GM18909 (cell line): Measurements from ENCODE around the gene CACNB1.
"Not testable (repeated sequence)": the region's sequence is repeated elsewhere in the genome, so short reads cannot be mapped to it uniquely, and the experiment has no call there.

ENCODE experiments used
- ATAC-seq: cut with Tn5 transposase; IDR thresholded peaks from one replicate; pipeline ENCODE4 v1.9.1; 2021; ENCODE audit warnings: mild to moderate bottlenecking; ENCODE audit not compliant: unreplicated experiment, poor library complexity

Gene CACNB1

DNA sequence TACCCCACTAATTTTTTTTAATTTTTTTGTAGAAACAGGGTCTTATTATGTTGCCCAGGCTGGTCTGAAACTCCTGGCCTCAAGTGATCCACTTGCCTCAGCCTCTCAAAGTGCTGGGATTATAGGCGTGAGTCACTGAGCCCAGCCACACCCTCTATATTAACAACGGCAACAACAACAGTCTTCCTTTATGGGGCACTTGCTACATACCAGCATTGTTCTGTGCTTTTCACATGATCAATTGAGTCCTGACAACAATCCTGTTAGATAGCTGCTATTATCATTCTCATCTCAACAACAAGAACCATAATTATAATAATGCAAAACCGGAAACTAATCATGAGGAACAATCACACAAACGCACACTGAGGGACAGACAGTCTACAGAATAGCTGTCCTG lies 18.9 kb downstream of the CACNB1 start:
- ATAC-seq, result no peak

DNA sequence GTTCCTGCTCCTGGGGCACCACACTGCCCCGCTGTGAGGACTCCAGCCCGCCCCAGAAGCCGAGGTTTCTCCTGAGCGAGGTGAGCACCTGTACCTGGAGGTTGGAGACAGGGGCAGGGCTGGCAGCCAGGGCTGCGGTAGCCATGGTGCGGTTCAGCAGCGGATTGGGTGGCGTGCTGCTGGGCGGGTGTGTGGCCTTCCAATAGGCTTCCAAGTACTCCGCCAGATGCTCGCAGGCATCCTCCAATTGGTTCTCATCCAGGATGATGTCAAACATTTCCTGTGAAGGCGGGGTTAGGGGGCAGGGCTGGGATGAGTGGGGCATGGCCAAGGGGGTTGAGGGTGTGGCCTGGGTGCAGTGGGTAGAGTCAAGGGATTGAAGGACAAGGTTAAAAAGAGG lies 20.2 kb downstream of the CACNB1 start:
- ATAC-seq, result no peak

DNA sequence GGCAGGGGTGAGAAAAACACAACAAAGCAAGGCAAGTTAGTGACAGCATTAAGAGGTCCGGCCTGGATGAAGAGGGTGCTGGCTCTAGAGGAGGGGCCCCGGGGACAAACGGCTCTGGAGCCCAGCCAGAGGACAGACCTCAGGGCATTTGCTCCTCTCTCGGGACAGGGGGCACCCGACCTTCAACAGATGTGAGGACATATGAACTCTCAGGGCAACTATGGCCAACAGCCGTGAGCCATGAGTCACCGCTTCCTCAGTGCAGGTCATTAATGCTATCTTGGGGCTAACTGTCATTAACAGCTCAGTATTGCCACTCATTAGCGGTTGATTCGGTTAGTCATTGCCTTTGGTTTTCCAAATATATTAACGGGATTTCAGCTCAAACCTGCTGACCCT lies 21.8 kb downstream of the CACNB1 start:
- no peak for ATAC-seq

DNA sequence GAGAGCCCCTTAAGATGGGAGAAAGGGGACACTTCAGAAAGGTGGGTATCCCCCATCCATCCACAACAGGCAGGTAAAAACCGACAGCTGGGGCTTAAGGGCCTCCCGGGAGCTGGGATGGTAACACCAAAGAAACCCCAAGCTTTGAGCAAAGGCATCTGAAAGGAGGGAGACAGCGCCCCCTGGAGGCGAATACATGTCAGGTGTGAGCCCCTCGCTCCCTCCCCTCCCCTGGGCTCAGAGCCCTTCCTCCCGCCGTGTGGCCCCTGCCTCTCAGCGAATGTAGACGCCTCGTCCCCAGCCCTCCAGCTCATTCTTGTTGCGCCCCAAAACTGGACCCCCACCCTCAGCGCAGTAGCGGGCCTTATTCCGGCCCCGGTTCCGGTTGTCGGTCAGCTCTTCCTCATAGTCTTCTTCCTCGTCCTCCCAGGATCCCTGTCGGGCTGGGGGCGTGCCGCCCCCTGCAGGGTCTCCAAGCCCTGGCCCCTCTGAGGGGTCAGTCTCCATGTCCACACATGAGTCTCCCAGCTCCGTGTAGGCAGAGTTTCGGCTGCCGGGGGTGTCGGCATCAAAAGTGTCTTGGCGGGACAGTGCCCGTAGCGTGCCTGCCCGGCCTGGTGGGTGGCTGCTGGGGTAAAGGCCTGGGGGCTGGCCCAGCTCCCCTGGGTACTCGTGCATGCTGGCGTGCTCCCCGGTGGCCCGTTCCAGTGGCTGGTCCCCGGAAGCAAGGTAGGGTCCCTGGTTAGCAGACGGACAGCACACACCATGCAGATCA lies 22.4 kb downstream of the CACNB1 start:
- no peak for ATAC-seq

DNA sequence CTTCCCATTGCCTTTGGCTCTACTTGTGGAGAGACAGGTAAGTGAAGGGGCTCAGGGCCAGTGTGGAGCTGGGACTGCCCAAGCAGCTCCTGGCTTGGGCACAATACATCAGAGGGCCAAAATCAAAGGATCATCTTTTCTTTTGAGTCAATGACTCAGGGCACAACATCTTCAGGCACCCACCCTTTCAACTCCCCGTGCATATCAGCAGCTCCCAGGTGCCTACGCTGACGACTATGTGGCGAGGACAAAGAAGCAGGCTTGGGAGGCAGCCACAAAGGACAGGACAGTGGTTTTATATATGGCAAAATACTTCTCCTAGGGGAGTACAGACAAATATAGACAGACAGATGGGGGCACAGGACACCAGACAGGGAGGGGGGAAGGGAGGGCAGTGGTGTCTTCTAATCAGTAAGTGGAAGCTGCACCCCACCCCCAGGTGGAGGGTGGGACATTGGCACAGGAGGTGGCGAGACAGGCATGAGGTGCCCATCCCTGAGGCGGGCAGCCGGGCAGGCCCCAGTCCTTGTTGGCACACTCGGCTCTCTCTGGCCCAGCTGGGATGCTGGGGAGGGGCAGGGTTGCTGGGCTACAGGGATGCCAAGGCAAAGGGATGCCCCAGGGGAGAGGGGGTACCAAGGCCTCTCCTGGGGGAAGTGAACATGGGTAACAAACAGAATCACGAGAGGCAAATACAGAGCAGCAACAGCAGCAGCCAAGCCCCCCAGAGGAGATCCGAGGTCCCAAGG lies 23.8 kb downstream of the CACNB1 start:
- ATAC-seq, result no peak

DNA sequence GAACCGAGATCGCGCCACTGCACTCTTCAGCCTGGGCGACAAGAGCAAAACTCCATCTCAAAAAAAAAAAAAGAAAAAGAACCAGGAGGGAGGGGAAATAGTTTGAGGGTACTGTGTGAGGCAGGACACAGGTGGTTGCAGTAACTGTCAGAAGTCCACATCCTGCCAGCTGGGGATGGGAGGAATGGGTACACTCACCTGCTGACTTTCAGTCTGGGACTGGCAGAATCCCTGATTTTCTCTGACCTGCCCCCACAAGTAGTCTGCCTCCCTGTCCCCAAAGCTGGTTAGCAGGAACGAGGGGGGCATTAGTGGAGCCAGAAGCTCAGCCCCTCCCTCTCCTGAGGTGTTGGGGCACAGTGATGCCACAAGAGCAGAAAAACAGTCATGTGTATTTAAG lies 24.4 kb downstream of the CACNB1 start:
- no peak for ATAC-seq

DNA sequence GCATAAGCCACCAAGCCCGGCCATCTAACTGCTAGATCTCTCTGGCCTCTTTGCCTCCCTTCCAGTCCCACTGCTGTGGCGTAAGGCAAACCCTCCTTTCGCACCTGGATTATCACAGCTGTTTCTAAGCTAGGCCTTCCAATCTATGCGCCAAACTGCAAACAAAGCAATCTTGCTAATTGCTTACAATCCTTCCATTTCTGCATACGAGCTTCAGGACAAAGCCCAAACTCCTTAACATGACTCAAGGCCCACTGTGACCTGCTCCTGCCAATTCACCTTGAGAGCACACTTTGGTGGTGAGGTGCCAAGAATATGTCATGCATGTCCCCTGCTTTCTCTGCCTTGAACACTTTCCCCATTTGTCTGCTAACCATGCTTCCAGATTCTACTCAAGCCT lies 25.5 kb downstream of the CACNB1 start:
- no peak for ATAC-seq

DNA sequence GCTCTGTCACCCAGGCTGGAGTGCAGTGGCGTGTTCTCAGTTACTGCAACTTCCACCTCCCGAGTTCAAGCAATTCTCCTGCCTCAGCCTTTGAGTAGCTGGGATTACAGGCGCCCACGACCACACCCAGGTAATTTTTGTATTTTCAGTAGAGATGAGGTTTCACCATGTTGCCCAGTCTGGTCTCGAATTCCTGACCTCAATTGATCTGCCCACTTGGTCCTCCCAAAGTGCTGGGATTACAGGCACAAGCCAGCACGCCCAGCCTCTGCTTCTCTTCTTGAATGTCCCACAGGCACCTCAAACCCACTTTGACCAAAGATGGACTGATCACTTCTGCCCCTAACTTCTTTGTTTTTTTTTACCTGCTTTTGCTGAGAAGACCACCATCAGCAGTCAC lies 26.9 kb downstream of the CACNB1 start:
- no peak for ATAC-seq

DNA sequence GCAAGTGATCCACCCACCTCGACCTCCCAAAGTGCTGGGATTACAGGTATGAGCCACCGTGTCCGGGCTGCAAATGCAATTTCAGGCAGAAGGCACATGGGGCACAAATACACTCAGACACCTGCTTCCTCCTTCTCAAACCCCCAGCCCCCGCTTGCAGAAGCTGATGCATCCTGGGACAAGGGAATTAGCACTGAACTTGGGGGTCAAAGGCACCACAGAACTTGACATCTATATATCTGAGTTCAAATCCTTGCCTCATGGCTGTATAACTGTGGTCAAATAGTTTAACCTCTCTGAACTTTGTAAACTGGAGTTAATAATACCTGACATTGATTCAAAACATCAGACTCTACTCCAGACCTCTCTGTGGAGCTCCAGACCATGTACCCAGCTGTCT lies 27.4 kb downstream of the CACNB1 start:
- ATAC-seq, result no peak

DNA sequence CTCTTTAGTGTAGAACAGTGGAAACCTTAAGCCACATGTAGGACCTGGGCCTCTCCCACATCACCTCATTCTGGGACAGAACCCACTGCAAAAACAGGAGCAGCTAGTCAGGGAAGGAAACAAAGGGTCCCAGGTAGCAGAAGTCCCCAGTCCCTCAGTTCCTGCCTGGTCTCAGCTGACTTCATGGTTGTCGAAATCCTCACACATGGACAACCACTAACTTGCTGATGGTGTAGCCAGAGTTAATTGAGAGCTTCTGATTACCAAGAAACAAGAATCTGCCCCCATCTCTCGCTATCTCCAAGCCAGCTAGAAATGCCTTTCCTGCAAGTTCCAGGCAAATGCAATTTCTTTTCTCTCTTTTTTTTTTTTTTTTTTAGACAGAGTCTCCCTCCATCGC lies 28.0 kb downstream of the CACNB1 start:
- no peak for ATAC-seq

DNA sequence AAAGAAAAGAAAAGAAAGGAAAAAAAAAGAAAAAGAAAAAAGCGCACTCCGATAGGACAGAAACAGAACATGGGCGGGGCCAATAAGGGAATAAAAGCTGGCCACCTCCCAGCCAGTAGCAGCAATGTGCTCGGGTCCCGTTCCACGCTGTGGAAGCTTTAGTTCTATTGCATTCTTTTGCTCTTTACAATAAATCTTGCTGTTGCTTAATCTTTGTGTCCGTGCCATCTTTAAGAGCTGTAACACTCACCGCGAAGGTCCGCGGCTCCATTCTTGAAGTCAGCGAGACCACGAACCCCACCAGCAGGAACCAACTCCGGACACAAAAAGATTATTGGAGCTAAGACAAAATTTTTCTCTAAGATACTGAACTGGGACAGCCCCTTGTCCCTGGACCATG lies 28.4 kb downstream of the CACNB1 start:
- ATAC-seq, result no peak

DNA sequence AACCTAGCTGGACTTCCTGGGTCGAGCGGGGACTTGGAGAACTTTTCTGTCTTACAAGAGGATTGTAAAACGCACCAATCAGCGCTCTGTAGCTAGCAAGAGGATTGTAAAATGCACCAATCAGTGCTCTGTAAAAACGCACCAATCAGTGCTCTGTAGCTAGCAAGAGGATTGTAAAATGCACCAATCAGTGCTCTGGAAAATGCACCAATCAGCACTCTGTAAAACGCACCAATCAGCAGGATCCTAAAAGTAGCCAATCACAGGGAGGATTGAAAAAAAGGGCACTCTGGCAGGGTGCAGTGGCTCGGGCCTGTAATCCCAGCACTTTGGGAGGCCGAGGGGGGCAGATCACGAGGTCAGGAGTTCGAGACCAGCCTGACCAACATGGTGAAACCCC lies 29.0 kb downstream of the CACNB1 start:
- ATAC-seq, result not testable (repeated sequence)

DNA sequence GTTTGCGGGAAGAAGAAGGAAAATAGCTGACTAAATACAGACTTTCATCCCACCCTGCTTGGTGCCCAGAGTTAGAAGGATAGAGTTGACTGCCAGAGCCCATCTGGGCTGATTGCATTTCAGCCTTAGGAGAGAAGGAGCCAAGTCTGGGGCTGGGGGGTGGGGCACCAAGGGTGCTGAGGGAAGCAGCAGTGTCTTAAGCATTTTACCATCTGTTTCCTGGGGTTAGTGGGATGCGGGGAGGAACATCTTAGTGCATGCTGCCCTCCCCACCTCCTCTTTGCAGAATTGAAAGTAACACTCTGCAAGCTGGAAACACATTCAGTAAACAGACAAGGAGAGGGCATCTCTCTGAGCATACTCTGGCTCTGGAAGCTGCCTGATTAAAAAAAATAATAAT lies 30.0 kb downstream of the CACNB1 start:
- ATAC-seq, result no peak

DNA sequence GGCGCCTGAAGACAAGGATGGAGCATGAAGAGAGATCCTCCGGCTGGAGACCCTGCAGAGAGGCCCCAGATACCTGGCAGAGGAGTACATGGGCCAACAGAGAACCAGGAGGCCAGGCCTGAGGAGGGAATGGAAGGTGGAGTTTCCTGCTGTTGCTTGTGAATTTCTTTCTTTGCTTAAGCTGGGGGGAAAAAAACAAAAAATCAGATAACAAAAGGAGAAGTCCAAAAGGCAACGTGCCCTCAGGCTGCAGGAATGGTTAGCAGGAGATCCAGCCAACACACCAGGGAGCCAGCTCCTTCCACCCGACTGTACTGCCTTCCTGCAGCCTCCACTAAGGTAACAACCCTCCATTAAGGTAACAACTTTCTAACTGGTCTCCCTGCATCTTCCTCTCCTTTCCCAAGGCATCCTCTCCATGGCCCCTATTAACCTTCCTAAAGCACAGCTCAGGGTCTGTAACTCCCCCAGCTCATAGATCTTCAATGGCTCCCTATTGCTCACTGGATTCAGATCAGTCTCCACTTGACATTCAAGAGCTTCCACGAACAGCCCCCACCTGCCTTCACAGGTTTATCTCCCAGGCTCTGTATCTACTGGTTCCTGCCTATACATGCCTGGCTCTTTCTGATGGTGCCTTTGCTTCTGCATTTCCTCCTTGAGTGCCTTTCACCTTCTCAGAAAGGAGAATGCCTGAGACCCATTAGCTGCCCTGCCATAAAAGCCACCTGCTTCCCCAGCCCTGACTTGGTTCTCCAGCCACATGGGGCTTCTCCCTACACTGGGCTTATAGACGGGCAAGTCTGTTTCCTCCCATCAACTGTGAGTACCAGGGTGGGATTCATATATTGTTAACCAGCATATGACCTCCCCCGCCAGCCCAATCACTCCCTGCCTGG lies 30.8 kb downstream of the CACNB1 start:
- no peak for ATAC-seq

DNA sequence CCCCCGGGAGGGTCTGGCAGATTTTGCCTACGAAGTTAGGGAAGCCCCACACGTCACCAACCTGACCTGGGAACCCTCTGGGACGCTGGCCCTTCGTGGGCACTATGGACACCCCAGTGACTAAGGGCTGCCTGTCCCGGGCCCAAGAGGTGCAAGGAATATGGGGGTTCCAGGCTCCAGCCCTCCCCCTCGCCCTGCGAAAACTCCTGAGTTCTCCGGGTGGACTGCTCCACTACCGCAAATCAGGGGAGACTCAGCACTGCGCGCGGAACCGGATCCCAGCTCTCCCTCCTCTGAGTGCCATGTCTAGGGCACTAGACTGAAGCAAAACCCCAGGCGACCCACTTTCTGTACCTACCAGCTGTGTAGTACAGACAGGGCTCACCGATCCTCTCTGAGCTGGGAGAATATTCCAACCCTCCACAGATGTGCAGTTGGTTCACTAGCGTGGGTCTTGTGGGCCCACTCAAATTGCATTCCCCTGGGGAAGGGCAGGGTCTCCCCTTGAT lies 31.6 kb downstream of the CACNB1 start, which contains the start of gene ARL5C:
Gene ARL5C, minus strand, starts transcription at position 321 of the 509 bp plus-strand sequence. CDS start 401 bp downstream, outside the sequence.
- ATAC-seq, result no peak

DNA sequence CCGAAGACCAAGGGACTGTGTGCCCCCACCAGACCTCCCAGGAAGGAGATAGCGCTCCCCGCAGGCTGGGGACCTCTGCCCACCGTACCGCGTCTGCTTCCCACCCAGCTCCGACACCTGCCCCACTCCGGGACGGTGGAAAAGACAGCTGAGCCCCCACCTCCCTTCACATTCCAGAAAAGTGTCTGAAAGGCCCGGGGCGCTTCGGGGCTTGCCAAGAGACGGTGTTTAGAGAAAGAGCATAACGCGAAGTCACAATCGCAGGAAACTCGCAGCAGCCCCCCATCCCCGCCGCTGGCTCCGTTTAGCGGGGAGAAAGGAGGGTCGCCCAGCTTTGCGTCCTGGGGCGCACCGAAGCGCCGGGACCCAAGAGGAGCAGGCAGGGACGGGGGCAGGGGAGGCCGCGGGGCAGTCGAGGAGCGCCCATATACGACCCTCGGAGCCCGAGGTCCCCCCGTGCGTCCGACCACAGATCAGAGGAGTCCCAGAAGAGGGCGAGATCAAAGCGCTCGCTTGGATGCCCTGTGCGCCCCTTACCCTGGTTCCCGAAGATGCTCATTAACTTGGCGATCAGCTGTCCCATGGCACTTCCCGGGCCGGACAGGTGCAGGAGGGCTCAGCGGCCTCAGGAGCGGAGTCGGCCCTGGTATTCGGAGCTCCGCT lies 32.2 kb downstream of the CACNB1 start:
- peak; percentile 4 for ATAC-seq

DNA sequence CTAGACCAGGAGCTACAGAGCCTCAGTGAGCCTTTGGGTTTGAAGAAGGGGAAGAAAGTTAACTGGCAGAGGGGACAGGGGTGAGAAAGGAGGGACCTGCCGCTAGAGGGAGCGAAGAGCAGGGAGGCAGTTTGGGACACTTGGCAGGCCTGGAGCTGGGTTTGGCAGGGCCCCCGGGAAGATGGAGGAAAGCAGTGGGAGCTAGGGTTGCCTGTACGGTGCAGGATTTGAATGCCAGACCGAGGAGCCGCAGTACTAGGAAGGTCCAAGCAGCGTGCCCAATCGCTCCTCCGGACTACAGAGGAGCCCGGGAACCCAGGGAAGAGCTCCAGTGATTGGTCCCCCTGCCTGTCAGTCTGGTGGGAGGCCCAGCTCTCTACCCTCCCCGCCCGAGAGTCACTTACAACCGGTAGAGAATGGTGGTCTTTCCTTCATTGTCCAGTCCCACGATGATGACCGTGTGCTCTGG lies 32.8 kb downstream of the CACNB1 start:
- ATAC-seq, result peak; percentile 79

DNA sequence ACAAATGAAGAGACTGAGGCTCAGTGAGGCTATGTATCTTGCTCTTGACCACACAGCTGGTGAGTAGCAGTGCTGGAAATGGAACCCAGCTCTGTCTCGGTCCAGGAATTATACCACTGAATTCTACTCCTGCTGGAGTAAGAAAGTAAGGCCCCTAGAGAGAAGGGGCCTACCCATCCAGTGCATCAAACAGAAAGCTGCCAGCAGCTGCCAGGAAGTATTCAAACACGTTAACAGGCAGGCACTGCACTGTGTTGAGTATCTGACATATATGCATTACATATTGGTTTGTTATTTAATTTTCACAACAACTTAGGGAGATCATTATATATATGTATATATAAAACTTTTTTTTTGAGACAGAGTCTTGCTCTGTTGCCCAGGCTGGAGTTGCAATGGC lies 35.5 kb downstream of the CACNB1 start:
- ATAC-seq, result no peak

DNA sequence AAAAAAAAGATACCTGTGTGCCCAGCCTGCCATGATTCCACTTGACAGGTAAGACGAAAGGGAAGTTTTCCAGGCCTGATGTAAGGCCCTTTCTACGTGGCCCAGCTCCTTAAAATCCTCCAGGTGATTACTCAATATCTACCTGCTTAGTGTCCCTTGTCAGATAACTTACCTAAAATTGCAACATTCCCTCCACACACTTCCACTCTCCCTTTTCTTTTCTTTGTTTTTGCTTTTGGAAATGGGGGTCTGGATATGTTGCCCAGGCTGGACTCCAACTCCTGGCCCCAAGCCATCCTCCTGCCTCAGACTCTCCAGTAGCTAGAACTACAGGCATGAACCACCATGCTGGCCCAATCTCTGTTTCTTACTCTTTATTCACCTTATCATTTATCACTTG lies 38.8 kb downstream of the CACNB1 start:
- ATAC-seq, result no peak

DNA sequence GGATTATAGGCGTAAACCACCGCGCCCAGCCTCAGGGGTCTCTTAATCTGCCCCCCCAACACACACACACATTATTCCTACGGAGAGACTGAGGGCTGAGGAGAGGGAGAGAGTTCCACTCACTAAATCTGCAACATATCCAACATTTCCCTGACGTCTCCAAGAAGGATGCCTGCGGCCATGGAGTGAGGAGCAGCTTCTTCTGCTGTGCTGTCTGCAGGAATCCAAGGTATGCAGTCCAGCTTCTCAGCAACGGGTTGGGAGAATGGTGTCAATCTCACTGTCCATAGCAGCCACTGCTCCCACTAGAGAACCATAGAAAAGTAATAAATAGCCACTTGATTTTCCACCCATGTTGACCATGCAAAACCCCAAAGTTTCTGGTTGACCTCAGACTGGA lies 41.0 kb downstream of the CACNB1 start:
- ATAC-seq, result no peak
